Measurements from ENCODE around the gene NCAN. TPM values are rescaled to one million over a fixed set of nuclear protein-coding genes. Genes with fewer than 3 reads are reported as not detected.
A peak's percentile ranks its signal among the peaks of the same experiment; 100 is the strongest.

NCAN gene
- total and polyA plus RNA-seq, 9 of the 15 experiments (the other 6 are each of a cell fraction or from before 2014, with no cell fraction given): 0.04 TPM; not detected in 8

- TF ChIP-seq HINFP (tag; conservative IDR thresholded peaks at IDR 0.05; ENCODE audit: low read depth) (peak; percentile 69), MAX (CRISPR knock-in tag; IDR thresholded peaks at IDR 0.05) (peak; percentile 83), NCOR1 (IDR thresholded peaks at IDR 0.05) (no peak), LARP7 (IDR thresholded peaks at IDR 0.05) (no peak), POLR2G (IDR thresholded peaks at IDR 0.05; ENCODE audit: low read depth, low read length) (peak; percentile 79), ZNF79 (CRISPR knock-in tag; IDR thresholded peaks at IDR 0.05; ENCODE audit: low read depth) (no peak), MEF2A (IDR thresholded peaks at IDR 0.05; ENCODE audit: control insufficient read depth, low read depth, low read length) (no peak), ARID3B (CRISPR knock-in tag; IDR thresholded peaks at IDR 0.05; ENCODE audit: borderline replicate concordance) (no peak), CHD2 (IDR thresholded peaks at IDR 0.05; ENCODE audit: low read depth, low read length) (no peak), CBX3 (IDR thresholded peaks at IDR 0.05; ENCODE audit: borderline replicate concordance in 1 of 2, low read length in 2 of 2) (0 out of 3 replicates have a peak, but pooled peaks of 1 of the 2 experiments have one; percentile 4), ZNF3 (CRISPR knock-in tag; IDR thresholded peaks at IDR 0.05) (no peak), ADNP (tag; IDR thresholded peaks at IDR 0.05) (peak; percentile 47; the same call in 1 of the 2 replicates), TAF15 (IDR thresholded peaks at IDR 0.05; ENCODE audit: low read depth, low read length) (no peak), KLF13 (tag; IDR thresholded peaks at IDR 0.05; ENCODE audit: borderline replicate concordance, low read depth) (peak; percentile 72; the same call in 1 of the 2 replicates), PHF8 (IDR thresholded peaks at IDR 0.05; ENCODE audit: borderline replicate concordance, low read length) (peak; percentile 59; the same call in 1 of the 2 replicates), THAP12 (CRISPR knock-in tag; IDR thresholded peaks at IDR 0.05) (no peak), ELF1 (tag; IDR thresholded peaks at IDR 0.05) (peak; percentile 74), SIN3A (IDR thresholded peaks at IDR 0.05; ENCODE audit: borderline replicate concordance in 2 of 2, control insufficient read depth in 1 of 2, low read depth in 2 of 2, low read length in 2 of 2) (peak; percentile 34 to 68; a peak in 2 of 4 replicates), DPF2 (IDR thresholded peaks at IDR 0.05) (0 out of 2 replicates have a peak, but pooled peaks have one; percentile 30), ZNF586 (CRISPR knock-in tag; conservative IDR thresholded peaks at IDR 0.05) (no peak)
Measured at GRCh38 chr19:19203012-19203856, 8.5 kb upstream of the NCAN start, which contains the start of gene NR2C2AP (continued).

All from K562 (cell line).